GM18508 (cell line): ENCODE measurements around the gene RFX1.
"Not testable (repeated sequence)": the region's sequence is repeated elsewhere in the genome, so short reads cannot be mapped to it uniquely, and the experiment has no call there.

Experiments
- ATAC-seq: cut with Tn5 transposase; IDR thresholded peaks from one replicate; pipeline ENCODE4 v1.9.1; 2021; ENCODE audit warnings: moderate number of reproducible peaks; ENCODE audit not compliant: insufficient read depth, unreplicated experiment

RFX1 gene

DNA sequence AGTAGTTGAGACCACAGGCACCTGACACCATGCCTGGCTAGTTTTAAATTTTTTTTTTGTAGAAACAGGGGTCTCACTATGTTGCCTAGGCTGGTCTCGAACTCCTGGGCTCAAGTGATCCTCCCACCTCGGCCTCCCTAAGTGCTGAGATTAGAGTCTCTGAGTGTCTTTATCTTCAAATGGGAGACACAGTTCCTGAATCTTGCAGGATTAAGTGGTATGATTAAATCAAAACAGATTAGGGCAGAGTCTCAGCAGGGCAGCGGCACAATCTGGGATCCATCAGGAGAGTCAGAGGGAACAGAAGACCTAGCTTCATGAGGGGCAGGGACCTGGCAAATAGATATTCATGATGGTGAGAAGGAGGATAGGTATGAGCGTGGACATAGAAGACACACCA, 22.8 kb upstream of the RFX1 start:
- ATAC-seq = no peak

DNA sequence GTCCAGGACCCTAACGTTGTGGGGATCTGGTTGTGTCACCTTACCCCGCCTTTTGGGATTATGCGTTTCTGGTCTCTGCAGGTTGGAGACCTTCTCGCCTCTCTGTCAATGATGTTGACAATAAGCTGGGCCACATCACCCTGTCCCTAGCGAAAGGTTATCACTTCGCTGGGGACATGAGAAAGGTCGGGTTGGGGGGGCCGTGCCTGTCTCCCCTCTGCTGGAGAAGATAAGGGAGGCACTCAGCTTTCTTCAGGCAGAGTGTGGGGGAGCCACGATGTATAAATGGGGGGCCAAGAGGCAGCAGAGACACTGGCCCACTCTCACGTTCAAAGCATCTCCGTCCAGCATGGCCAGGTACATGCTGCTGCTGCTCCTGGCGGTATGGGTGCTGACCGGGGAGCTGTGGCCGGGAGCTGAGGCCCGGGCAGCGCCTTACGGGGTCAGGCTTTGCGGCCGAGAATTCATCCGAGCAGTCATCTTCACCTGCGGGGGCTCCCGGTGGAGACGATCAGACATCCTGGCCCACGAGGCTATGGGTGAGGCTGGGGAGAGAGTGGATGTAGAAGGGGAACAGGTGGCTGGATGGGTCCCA, 21.8 kb upstream of the RFX1 start, which contains the start of gene RLN3:
RLN3 (plus strand) TSS at position 293 of the 595 bp plus-strand sequence; CDS start at position 350, 57 bp downstream.
- ATAC-seq = no peak

DNA sequence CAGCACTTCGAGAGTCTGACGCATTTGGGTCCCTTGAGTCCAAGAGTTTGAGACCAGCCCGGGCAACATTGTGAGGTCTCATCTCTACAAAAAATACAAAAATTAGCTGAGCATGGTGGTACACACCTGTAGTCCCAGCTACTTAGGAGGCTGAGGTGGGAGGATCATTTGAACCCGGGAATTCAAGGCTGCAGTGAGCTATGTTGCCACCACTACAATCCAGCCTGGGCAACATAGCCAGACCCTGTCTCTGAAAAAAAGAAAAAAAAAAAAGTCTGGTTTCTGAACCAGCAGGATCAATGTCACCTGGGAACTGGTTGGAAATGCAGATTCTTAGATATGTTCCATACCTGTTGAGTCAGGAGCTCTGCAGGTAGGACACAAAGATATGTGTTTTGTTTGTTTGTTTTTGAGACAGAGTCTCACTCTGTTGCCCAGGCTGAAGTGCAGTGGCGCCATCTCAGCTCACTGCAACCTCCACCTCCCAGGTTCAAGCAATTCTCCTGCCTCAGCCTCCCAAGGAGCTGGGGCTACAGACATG, 20.6 kb upstream of the RFX1 start:
- not testable (repeated sequence) for ATAC-seq

DNA sequence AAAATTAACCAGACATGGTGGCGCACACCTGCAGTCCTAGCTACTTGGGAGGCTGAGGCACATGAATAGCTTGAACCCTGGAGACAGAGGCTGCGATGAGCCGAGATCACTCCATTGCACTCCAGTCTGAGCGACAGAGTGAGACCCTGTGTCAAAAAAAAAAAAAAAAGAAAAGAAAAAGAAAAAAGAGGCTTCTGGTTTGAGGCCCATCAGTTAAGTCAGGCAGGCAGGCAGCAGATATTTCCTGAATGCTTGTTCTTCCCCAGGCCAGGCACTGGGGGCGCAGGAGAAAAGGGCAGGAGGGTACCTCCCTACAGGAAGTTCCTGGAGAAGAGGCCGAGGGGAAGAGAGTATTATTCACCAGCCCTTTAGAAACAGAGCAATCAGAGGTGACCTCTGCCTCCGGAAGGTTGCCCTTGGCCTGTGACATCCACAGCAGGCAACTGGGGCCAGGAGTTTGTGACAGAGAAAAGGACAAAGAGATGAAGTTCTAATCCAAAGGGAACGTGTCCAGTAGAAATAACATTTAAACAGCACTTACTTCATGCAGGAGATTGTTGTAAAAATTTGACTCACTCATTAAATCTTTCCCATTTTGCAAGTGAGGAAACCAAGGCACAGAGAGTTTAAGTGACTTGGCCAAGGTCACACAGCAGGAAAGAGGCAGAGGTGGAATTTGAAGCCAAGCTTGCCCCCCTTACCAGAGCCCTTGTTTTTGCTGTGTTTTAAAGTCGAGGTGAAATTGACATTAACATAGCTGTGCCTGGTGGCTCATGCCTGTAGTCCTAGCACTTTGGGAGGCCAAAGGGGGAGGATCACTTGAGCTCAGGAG, 17.5 kb upstream of the RFX1 start:
- no peak for ATAC-seq

DNA sequence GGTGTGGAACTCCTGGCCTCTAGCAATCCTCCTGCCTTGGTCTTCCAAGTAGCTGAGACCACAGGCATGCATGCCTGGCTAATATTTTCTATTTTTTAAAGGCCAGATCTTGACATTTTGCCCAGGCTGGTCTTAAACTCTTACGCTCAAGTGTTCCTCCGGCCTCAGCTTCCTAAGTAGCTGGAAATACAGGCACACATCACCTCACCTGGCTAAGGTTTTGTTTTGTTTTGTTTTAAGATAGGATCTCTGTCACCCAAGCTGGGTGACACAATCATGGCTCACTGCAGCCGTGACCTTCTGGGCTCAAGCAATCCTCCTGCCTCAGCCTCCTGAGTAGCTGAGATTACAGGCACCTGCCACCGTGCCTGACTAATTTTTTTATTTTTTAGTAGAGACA, 16.3 kb upstream of the RFX1 start:
- ATAC-seq = no peak

DNA sequence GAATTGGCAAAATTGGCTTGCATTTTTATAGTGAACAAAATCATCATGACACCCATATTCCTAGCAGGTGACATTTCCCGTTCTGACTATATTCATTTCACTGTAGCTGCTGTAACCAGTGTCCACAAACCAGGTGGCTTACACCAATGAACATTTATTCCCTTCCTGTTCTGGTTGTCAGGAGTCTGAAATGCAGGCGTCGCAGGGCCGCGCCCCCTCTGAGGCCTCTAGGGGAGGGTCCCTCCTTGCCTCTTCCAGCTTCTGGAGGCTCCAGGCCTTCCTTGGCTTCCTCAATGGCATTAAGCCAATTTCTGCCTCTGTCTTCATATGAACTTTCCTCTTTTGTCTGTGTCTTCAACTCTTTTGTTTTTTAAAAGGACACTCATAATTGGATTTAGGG, 15.4 kb upstream of the RFX1 start:
- no peak for ATAC-seq

DNA sequence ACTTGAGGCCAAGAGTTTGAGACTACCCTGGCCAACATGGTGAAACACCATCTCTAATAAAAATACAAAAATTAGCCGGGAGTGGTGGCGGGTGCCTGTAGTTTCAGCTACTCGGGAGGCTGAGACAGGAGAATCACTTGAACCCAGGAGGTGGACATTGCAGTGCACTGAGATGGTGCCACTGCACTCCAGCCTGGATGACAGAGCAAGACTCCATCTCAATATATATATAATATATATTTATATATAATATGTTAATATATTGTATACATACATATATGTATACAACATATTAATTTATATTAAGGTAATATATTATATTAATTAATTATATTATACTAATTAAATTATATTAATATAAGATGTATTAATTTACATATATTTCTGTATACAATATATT, 13.6 kb upstream of the RFX1 start:
- ATAC-seq = not testable (repeated sequence)

DNA sequence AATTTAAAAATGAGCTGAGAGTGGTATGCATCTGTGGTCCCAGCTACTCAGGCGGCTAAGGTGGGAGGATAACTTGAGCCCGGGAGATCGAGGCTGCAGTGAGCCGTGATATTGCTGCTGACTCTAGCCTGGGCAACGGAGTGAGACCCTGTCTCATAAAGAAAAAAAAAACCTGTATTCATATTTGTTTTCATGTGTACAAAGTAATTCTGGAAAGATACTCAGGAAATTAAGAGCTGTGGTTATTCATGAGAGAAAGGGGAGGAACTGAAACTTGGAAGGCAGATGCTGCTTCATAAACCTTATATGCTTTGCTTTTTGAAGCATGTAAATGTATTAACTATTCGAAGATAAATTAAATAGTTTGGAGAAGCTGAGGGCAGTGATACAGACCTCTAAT, 13.0 kb upstream of the RFX1 start:
- ATAC-seq = no peak

DNA sequence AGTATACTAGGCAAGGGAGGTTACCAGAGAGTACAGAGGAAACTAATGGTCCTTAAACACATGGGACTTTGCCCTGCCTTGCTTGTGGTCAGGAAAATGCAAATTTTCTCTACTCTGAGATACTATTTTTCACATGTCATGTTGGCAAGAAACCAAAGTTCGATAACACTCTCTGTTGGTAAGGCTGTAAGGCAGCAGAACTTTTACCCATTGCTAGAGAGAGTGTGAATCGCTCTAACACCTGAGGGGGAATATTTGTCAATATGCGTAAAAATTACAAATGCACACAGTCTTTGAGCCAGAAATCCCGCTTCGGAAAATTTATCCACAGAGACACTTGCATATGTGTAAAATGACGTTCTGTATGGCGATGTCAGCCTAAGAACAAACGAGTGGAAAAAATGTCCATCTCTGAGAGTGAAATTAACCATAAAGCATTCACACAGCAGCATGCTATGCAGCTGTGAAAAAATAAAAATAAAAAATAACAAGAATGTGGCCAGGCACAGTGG, 9.5 kb upstream of the RFX1 start:
- peak; percentile 62 for ATAC-seq

DNA sequence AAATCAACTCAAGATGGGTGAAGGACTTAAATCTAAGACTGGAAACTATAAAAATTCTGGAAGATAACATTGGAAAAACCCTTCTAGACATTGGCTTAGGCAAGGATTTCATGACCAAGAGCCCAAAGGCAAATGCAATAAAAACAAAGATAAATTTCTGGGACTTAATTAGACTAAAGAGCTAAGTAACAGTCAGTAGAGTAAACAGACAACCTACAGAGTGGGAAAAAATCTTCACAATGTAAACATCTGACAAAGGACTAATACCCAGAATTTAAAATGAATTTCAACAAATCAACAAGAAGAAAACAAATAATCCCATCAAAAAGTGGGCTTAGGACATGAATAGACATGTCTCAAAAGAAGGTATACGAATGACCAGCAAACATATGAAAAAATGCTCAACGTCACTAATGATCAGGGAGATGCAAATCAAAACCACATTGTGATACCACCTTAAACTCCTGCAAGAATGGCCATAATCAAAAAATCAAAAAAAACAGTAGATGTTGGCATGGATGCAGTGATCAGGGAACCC, 6.3 kb upstream of the RFX1 start:
- ATAC-seq = no peak

DNA sequence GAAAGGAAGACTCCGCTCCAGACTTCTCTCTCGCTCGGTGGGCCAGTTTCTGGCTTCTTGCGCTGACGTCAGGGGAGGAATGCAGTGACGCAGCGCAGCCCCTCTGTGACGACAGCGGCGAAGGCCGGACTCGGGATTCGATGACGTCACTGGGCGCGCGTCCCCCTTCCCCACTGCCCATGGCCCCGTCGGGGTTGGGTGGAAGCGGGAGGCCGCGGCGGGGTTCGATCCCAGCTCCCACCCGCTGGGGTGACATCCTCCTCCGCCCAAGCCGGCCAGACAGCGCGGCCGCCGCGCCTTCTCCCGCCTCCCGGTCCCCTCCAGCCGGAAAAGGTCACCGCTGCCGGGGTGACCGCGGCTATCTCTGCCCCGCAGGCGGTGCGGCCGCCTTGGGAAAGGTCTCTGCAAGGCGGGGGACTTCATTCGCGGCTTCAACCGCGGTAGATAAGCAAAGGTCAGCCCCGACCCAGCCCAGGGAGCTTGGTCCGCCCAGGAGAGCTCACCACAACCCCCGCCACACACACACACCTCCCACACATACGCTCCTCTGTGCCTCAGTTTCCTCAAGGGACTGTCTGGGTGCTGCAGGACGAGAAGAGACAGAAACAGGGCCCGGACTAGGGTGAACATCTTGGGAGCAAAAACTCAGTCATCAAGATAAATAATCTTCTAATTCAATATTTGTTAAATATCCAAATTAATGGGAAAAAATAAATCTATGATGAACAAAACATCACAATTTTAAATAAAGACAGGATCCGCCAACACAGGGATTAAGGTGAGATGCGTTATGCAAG, 844 bp upstream of the RFX1 start:
- peak; percentile 26 for ATAC-seq

DNA sequence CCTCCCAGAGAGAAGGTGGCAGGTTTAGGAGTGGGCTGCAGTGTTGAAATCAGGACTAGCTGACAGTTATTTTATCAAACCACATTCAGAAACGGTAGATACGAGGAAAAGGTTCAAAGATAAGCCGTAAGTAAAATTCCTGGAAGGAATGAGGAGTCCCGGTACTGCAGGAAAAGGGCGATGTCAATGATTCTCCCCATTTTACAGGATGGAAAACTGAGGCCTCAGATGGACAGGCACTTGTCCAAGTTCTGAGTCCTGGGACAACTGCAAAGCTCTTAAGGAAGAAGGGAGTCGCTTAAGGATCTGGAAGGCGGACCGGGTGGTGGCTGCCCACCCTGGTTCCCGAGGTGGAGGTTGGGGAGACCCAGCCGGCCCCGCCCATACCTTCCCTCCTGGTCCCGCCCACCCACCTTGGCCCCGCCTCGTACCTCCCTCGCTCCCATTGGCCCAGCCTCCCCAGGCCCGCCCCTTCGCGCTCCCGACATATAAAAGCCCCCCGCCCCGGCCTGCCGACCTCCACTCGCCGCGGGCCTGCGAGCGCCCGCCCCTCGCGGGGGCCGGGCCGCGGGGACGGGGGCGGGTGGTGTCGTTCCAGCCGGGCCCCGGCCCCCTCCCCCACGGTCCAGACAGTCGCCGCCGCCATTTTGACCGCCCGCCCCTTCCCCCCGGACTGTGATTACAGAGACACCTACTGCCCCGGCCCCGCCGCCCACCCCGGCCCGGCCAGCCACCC, 603 bp downstream of the RFX1 start:
- no peak for ATAC-seq

DNA sequence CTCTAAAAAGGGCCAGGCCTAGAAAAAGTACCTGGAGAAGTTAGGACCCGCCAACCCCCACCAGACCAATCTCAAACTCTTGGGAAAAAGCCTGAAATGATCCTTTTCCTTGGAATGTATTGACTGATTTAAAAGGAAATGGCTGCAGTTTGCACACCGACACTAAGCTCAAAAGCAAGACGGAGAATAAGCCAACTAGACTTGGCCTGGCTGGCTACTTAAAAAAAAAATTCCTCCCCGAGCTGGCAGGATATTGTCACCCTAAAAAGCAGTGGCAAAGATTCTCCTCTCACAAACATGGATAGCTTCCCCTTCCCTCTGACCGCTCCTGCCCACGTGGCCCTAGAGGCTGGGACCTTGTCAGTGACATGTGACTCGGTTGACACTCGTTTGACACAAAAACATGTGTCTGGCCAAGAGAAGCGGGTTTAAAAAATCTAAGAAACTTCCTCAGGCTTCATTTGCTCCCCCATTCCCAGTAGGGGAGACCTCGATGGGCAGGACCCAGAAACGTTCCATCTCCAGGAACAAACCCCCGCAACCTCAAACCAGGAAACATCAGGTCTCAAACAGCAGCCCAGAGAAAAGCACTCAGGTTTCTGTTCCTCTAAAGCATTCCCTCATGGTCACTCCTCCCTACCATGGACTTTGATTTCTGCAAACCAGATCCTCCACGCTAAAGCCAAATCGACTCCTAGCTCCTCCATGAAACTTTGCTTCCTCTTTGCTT, 1.3 kb downstream of the RFX1 start:
- ATAC-seq = no peak

DNA sequence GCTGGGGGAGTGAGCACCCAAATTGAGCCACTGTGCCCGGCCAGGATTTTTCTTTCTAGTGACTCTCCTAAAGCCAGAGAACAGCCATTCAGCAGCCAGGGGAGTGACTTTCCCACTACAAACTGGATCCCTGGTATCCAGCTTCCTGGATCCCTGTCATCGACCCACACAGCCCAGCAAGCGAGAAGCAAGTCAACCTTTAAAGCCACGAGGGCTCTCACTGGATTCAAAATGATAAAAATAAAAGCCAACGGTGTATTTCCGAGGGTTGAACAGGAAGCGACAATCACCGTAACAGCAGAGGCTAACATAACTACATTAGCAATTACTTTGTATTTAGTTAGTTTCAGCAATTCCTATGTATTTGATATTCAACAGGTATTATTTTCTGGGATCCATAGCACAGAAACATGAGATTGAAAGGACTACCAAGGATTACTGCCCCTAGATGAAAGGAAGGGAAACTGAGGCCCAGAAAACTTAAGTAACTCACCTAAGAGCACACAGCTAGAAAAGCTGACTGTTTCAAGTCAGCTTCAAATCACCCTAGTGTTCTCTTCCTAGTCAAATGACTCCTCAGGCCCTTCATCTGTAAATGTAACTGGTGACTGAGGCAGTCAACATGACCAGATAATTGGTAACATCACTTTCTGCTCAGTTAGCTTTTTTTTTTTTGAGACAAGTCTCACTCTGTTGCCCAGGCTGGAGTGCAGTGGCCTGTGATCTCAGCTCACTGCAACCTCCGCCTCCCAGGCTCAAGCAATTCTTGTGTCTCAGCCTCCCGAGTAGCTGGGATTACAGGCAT, 2.7 kb downstream of the RFX1 start:
- no peak for ATAC-seq

DNA sequence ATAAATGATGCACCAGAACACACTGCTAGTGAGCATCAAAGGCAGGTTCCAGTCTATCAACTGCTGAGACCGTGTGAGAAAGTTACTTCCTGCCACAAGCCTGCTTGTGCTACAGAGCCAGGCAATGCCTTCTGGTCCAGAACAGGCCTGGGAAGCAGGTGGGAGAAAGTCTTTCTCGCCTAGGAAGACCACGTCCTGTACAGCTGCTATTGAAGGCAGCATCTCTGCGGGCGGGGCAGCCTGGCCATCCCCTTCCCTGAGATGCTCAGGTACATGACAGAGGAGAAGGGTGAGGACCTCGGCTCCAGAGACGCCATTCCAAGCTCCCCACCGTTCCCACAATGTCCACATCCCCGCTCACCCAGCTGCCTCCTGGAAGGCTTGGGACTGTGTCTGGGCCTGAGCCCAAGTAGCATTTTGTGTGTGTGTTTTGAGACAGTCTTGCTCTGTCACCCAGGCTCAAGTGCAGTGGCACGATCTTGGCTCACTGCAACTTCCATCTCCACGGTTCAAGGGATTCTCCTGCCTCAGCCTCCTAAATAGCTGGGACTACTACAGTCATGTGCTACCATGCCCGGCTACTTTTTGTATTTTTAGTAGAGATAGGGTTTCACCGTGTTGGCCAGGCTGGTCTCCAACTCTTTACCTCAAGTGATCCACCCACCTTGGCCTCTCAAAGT, 3.4 kb downstream of the RFX1 start:
- ATAC-seq = no peak

DNA sequence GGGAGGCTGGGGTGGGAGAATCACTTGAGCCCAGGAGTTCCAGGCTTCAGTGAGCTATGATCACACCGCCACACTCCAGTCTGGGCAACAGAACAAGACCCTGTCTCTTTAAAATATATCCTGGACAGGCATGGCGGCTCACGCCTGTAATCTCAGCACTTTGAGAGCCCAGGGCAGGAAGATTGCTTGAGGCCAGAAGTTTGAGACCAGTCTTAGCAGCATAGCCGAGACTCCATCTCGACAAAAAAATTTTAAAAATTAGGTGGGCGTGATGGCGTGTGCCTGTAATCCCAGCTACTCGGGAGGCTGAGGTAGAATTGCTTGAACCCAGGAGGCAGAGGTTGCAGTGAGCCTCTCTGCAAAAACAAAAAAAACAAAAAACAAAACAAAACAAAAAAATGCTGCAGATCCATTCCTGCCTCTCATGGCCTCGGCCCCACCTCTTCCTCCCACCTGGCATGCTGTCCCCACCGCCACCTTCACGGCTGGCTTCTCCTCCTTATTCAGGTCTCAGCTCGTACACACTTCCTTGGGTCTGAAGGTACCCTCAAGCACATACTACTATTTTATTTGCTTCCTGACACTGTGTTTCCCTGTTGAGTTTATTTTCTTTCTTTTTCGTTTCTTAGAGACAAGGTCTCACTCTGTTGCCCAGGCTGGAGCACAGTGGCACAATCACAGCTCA, 5.3 kb downstream of the RFX1 start:
- ATAC-seq = no peak

DNA sequence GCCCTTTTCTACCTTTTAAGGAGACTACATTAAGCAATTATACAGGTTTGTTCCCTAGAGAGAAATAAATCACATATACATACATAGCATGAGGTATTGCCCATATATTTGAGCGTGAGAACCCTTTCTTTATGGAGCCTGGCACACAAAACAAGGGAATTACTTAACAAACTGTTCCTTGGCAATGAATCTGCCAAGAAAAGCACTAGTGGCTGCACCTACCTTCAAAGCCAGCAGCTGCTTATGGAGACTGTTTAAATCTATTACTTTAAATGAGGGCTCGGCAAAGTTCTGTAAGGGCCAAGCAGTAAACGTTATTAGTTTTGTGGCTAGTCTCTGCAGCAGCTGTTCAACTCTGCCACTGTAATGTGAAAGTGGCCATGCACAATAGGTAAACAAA, 7.0 kb downstream of the RFX1 start:
- ATAC-seq = no peak
